HG03457 (cell line): ENCODE measurements around the gene WNK1.

ENCODE experiments used
- ATAC-seq: cut with Tn5 transposase; IDR thresholded peaks from one replicate; pipeline ENCODE4 v1.9.1; 2021; ENCODE audit warnings: moderate number of reproducible peaks; ENCODE audit not compliant: unreplicated experiment

Gene WNK1

GRCh38 chr12:851343-851742 is 99.0 kb downstream of the WNK1 start:
- ATAC-seq: no peak

DNA sequence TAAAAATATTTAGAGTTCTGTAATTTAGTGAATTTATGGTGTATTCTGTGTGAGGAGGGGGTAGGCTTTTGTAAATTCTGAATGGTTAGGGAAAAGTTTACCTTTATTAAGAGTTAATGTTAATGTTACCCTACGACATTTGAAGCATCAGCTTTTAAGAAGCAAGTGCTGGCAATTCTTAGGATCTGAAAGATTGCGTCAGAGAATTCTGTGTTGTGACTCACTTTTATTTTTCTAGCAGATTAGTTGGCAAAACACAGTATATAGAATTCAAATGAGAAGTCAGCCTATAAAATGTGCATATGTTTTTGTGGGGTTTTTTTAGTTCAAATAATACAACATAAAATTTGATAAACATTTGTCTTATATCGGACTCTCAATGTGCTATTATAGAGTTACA is 99.5 kb downstream of the WNK1 start:
- no peak for ATAC-seq

GRCh38 chr12:852864-853263 is 100.5 kb downstream of the WNK1 start:
- ATAC-seq: no peak

DNA sequence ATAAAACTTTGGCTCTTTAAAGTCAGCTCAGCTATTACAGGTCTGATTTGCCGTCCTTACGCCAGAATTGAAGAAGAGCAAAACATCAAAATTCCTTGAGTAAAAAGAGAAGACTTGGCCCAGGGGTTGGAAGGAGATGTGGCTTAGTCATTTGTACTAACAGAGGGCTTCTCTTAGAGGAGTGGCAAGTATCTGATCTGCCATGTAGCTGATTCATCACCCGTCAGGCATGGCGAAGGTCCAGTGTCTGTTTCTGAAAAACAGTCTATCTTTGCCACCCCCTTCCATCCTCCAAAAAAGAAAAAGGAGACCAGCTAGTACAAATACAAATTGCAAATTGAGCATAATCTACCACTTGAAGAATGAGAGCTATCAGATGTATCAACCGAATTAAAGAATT is 105.2 kb downstream of the WNK1 start:
- ATAC-seq: no peak

DNA sequence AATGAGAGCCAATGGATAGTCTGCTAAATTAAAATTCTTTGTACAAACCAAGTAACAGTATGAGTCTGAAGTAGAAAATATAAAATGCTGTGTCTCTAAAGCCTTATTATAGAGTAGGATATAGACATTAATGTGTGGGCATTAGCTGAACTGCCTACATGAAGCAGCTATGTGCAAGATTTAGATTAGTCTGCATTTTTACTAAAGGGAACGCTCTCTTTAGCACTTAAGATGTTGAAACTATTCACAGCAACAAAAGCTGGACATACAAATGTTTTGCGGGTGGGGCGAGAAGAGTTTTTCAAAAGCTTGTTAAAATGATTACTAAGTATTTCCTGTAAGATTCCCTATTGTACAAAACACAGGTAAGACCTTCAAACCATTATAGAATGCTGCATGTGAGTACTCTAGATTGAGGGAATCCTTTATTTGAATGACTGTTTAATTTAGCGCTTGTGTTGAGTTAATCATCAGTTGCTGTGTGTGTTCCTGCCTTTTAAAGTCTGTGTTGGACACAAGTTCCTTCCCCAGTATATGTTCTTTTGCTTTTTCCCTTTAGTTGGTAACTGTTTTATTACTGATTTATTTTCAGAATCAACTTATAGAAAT is 110.0 kb downstream of the WNK1 start:
- ATAC-seq: no peak

DNA sequence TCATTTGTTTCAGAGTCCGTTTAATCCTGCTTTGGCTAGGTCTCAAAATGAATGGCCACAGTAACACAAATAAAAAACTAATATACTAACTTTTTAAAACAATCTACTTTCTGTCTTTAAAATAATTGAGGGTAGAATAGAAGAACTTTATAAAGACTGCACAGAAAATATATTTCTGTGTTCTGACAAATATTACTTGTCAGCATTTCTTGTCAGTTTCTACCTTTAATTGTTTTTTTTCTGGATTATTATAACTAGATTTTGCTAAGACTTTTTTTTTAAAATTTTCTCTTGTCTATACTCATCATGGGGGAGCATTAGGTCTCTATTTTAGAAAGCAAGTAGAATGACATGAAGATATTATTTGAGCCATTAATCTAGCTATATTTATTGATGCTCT is 110.9 kb downstream of the WNK1 start:
- no peak for ATAC-seq

DNA sequence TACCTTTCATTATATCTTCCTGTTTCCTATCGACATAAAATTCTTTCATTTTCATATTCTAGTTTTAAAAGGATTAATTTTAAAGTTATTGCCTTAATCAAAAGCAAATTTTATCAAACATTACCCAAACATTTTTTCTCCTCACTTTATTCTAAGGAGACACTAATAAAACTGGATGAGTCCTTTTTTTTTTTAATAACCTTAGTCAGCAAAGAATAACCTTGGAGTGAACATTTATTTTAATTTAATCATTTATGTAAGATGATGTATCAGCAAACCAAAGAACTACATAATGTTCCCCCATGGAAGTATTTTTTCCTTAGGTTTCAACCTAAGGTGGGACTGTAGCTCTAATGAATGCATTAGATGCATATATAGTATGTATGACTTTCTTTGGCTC is 113.2 kb downstream of the WNK1 start:
- ATAC-seq: no peak

- ATAC-seq: no peak
Measured at GRCh38 chr12:867905-868304, 115.5 kb downstream of the WNK1 start.

DNA sequence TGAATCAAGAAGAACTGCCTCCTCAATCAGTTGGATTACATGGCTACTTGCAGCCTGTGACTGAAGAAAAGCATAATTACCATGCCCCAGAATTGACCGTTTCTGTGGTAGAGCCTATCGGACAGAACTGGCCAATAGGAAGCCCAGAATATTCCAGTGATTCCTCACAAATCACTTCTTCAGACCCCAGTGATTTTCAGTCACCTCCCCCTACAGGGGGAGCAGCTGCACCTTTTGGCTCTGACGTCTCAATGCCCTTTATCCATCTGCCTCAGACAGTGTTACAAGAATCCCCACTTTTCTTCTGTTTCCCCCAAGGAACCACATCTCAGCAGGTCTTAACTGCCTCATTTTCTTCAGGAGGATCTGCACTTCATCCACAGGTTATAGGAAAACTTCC is 116.3 kb downstream of the WNK1 start:
- no peak for ATAC-seq

- no peak for ATAC-seq
Measured at GRCh38 chr12:870378-870777, 118.0 kb downstream of the WNK1 start.

GRCh38 chr12:873954-874353 is 121.6 kb downstream of the WNK1 start:
- ATAC-seq: no peak

GRCh38 chr12:879641-880040 is 127.3 kb downstream of the WNK1 start:
- no peak for ATAC-seq

GRCh38 chr12:880656-881055 is 128.3 kb downstream of the WNK1 start:
- ATAC-seq: no peak

- no peak for ATAC-seq
Measured at GRCh38 chr12:884746-885414, 132.5 kb downstream of the WNK1 start.

DNA sequence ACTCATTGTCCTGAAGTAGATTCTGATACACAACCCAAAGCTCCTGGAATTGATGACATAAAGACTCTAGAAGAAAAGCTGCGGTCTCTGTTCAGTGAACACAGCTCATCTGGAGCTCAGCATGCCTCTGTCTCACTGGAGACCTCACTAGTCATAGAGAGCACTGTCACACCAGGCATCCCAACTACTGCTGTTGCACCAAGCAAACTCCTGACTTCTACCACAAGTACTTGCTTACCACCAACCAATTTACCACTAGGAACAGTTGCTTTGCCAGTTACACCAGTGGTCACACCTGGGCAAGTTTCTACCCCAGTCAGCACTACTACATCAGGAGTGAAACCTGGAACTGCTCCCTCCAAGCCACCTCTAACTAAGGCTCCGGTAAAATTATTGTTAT is 133.3 kb downstream of the WNK1 start:
- ATAC-seq: no peak

- no peak for ATAC-seq
Measured at GRCh38 chr12:886206-886605, 133.8 kb downstream of the WNK1 start.

DNA sequence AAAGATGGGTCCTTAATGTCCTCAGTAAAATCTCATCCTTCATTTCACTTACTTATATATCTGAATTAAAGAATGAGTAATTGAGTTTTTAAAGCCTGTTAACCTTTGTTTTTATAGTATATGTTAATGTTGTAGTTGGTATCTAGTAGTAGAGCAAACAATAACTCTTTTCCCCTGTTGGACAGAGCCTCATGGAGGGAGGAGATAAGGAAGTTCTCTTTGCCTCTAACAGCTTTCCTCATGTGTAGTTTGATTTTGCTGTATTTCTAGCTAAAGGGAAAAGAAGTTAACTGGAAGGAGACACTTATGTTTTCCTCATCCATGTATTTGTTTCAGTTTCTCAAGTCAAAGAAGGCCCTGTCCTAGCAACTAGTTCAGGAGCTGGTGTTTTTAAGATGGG is 141.8 kb downstream of the WNK1 start:
- ATAC-seq: no peak

- ATAC-seq: no peak
Measured at GRCh38 chr12:896031-896430, 143.7 kb downstream of the WNK1 start.

DNA sequence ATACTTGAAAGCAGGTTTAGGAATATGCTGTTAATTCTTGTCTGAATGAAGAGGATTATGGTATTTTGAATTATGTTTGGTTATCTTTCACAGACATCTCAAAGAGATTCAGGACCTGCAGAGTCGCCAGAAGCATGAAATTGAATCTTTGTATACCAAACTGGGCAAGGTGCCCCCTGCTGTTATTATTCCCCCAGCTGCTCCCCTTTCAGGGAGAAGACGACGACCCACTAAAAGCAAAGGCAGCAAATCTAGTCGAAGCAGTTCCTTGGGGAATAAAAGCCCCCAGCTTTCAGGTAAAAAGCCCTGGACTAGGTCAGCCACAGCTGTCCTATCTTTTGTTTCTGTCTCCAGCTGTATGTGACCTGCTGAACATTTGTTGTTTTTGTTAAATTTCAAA is 145.0 kb downstream of the WNK1 start:
- no peak for ATAC-seq

DNA sequence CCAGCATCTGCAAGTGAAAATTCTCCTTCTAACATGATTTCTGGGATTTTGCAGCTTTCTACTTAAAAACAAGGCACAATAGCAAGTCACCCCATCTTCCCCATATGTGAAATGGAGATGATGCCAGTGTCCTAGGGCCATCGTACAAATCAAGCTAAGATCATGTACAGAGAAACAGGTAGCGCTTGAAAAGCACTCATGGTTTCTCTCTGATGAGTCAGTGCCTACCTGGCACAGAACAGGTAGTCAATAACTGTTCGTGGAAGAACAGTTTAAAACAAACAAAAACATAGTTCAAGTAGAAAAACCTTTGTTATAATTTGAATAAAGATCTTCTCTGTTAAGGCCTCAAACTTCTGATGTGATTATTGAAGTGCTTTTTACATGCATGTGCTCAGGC is 150.2 kb downstream of the WNK1 start:
- ATAC-seq: no peak

GRCh38 chr12:903055-903454 is 150.7 kb downstream of the WNK1 start:
- ATAC-seq: no peak

DNA sequence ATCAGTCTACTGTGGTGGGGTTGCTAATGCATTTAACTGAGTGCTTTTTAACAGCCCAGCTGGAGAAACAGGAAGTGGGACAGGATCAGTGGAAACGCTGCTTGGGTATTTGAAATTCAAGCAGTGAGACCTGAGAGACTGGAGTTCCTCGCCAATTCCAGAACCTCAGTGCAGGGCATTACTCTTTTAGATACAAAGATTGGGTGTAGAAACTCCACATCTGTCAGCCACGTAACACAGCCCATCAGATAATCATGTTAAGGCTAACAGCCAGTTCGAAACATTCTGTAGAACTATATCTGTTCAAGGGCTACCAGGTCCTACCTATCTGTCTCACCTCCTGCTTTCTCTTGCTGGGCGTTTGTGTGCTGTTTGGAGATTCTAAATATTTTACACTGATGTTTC is 151.6 kb downstream of the WNK1 start:
- no peak for ATAC-seq
